SK-N-SH (cell line): ENCODE data around the gene DDX31. TPM values are rescaled to one million over a fixed set of nuclear protein-coding genes. Genes with fewer than 3 reads are reported as not detected.

Experiments
- CTCF ChIA-PET: fragments of 300-600, 350-600 bp; formaldehyde crosslinking; extraction: SDS; loops from one replicate; lab custom pipeline; 2021; lab: Yijun Ruan, JAX
- POLR2A ChIA-PET: fragments of 350-600 bp; sonication (Branson Sonifier 250); formaldehyde crosslinking; extraction: SDS; loops from one replicate; lab custom pipeline; 2020; ENCODE audit warnings: antibody characterized with exemption, inconsistent platforms; lab: Yijun Ruan, JAX
- DNase-seq: peaks from one replicate; pipeline ENCODE4 v3.0.0; 2012
- H2AFZ ChIP-seq: fragments of 200-600 bp; sonication (generic); 2 replicates; pipeline ENCODE4 v1.8.1; 2016; ENCODE audit warnings: antibody characterized with exemption, mild to moderate bottlenecking, low read depth
- H3F3A ChIP-seq: fragments of 200-600 bp; sonication (generic); replicated peaks from 2 replicates; pipeline ENCODE3; 2016; ENCODE audit warnings: antibody characterized with exemption, mild to moderate bottlenecking; ENCODE audit not compliant: insufficient read depth
- H3K27ac ChIP-seq, 2 experiments: fragments of 200-500 bp in 1 of 2; fragments of 200-600 bp in 1 of 2; sonication (Bioruptor generic) in 1 of 2; sonication (generic), shearing (Covaris generic) in 1 of 2; 2 replicates each; pipeline versions ENCODE4 v1.5.1 to v1.6.1; 2014 to 2016; ENCODE audit warnings: low read depth in 2 of 2, inconsistent platforms in 1 of 2, low read length in 1 of 2, mild to moderate bottlenecking in 1 of 2, mixed read lengths in 1 of 2
- H3K27me3 ChIP-seq: fragments of 200-600 bp; sonication (generic), shearing (Covaris generic); 2 replicates; pipeline ENCODE4 v1.6.1; 2016; ENCODE audit warnings: mixed run types; ENCODE audit not compliant: insufficient read depth
- H3K36me3 ChIP-seq, 2 experiments: fragments of 200-500 bp in 1 of 2; fragments of 200-600 bp in 1 of 2; sonication (Bioruptor generic) in 1 of 2; sonication (generic) in 1 of 2; replicated peaks in 1 of 2; 2 replicates each; pipeline versions ENCODE3 to v1.5.1; 2014 to 2016; ENCODE audit warnings: low read length in 1 of 2, mild to moderate bottlenecking in 1 of 2; ENCODE audit not compliant: insufficient read depth in 2 of 2, control insufficient read depth in 1 of 2
- H3K4me1 ChIP-seq, 2 experiments: fragments of 200-500 bp in 1 of 2; fragments of 200-600 bp in 1 of 2; sonication (Bioruptor generic) in 1 of 2; sonication (generic), shearing (Covaris generic) in 1 of 2; 2 replicates each; pipeline versions ENCODE4 v1.5.1 to v1.6.1; 2014 to 2016; ENCODE audit warnings: low read depth in 1 of 2, low read length in 1 of 2, mixed run types in 1 of 2; ENCODE audit not compliant: insufficient read depth in 2 of 2, control insufficient read depth in 1 of 2
- H3K4me2 ChIP-seq: fragments of 200-600 bp; sonication (generic), shearing (Covaris generic); 2 replicates; pipeline ENCODE4 v1.6.1; 2017; ENCODE audit warnings: mixed run types
- H3K4me3 ChIP-seq, 2 experiments: fragments of 200-500 bp in 1 of 2; fragments of 200-600 bp in 1 of 2; sonication (Bioruptor generic) in 1 of 2; sonication (generic), shearing (Covaris generic) in 1 of 2; 2 replicates each; pipeline versions ENCODE4 v1.5.1 to v1.8.1; 2014 to 2016; ENCODE audit warnings: low read depth in 2 of 2, inconsistent platforms in 1 of 2, low read length in 1 of 2, mild to moderate bottlenecking in 1 of 2, mixed read lengths in 1 of 2, moderate library complexity in 1 of 2
- H3K79me2 ChIP-seq: fragments of 200-600 bp; sonication (generic); 2 replicates; pipeline ENCODE4 v1.8.1; 2017; ENCODE audit warnings: mild to moderate bottlenecking; ENCODE audit not compliant: insufficient read depth
- H3K9ac ChIP-seq: fragments of 200-600 bp; sonication (generic); 2 replicates; pipeline ENCODE4 v1.6.1; 2017; ENCODE audit warnings: mixed run types
- H3K9me2 ChIP-seq: fragments of 200-600 bp; sonication (generic); 2 replicates; pipeline ENCODE4 v1.6.1; 2017; ENCODE audit warnings: mixed run types
- H3K9me3 ChIP-seq: fragments of 200-600 bp; sonication (generic); 2 replicates; pipeline ENCODE4 v1.6.1; 2017; ENCODE audit warnings: mixed run types, mild to moderate bottlenecking, moderate library complexity
- H4K20me1 ChIP-seq: fragments of 200-600 bp; sonication (generic); 2 replicates; pipeline ENCODE4 v1.6.1; 2017; ENCODE audit warnings: mild to moderate bottlenecking, mixed run types; ENCODE audit not compliant: insufficient read depth
- CHD2 ChIP-seq: fragments of 150-350 bp; IDR thresholded peaks from 2 replicates; pipeline ENCODE4 v1.6.1; 2018; ENCODE audit warnings: low read length; ENCODE audit not compliant: partially characterized antibody
- ELF1 ChIP-seq: IDR thresholded peaks from 2 replicates; pipeline ENCODE4 v1.4.0; 2012
- EP300 ChIP-seq, 2 experiments: IDR thresholded peaks; 2 replicates each; pipeline versions ENCODE4 v1.4.0 to v1.6.1; 2012; ENCODE audit warnings: borderline replicate concordance in 1 of 2, low read depth in 1 of 2, low read length in 1 of 2
- FOSL2 ChIP-seq: IDR thresholded peaks from 2 replicates; pipeline ENCODE4 v1.4.0; 2012; ENCODE audit warnings: low read depth, mild to moderate bottlenecking, moderate library complexity, borderline replicate concordance
- FOXM1 ChIP-seq: IDR thresholded peaks from 2 replicates; pipeline ENCODE4 v1.4.0; 2012; ENCODE audit warnings: low read depth, mild to moderate bottlenecking
- GATA2 ChIP-seq: sonication (generic); formaldehyde crosslinking; IDR thresholded peaks from 2 replicates; pipeline ENCODE4 v1.5.0; 2020; ENCODE audit warnings: mild to moderate bottlenecking, missing genetic modification reagents
- MAX ChIP-seq: IDR thresholded peaks from 2 replicates; pipeline ENCODE4 v1.4.0; 2012; ENCODE audit warnings: low read depth
- MEF2A ChIP-seq: IDR thresholded peaks from 2 replicates; pipeline ENCODE4 v1.4.0; 2012; ENCODE audit warnings: low read depth, borderline replicate concordance
- MXI1 ChIP-seq: IDR thresholded peaks from 2 replicates; pipeline ENCODE4 v1.6.1; 2012; ENCODE audit warnings: mild to moderate bottlenecking, low read depth, low read length, improper control_type of control experiment
- NFIC ChIP-seq: IDR thresholded peaks from 2 replicates; pipeline ENCODE4 v1.4.0; 2012; ENCODE audit warnings: borderline replicate concordance
- NRF1 ChIP-seq: IDR thresholded peaks from 2 replicates; pipeline ENCODE4 v1.6.1; 2012; ENCODE audit warnings: low read depth, mild to moderate bottlenecking, low read length
- POLR2AphosphoS5 ChIP-seq: IDR thresholded peaks from 2 replicates; pipeline ENCODE4 v1.6.1; 2012; ENCODE audit warnings: low read depth, low read length
- RCOR1 ChIP-seq: fragments of 150-350 bp; IDR thresholded peaks from 2 replicates; pipeline ENCODE4 v1.6.1; 2017; ENCODE audit warnings: antibody characterized with exemption, low read length
- REST ChIP-seq: IDR thresholded peaks from 2 replicates; pipeline ENCODE4 v1.6.1; 2012; ENCODE audit warnings: mild to moderate bottlenecking, low read depth, low read length, moderate library complexity
- RFX5 ChIP-seq: IDR thresholded peaks from 2 replicates; pipeline ENCODE4 v1.6.1; 2012; ENCODE audit warnings: mild to moderate bottlenecking, improper control_type of control experiment, low read length
- RXRA ChIP-seq: IDR thresholded peaks from 2 replicates; pipeline ENCODE4 v1.4.0; 2012; ENCODE audit warnings: low read depth, mild to moderate bottlenecking, borderline replicate concordance
- SIN3A ChIP-seq: IDR thresholded peaks from 2 replicates; pipeline ENCODE4 v1.6.1; 2012; ENCODE audit warnings: low read depth, mild to moderate bottlenecking, low read length, moderate library complexity, borderline replicate concordance
- USF1 ChIP-seq: IDR thresholded peaks from 2 replicates; pipeline ENCODE4 v1.4.0; 2012; ENCODE audit warnings: low read depth, borderline replicate concordance
- YY1 ChIP-seq: IDR thresholded peaks from 2 replicates; pipeline ENCODE4 v1.4.0; 2012; ENCODE audit warnings: low read depth, mild to moderate bottlenecking
- WGBS: methylation state at CpG from one replicate; pipeline ENCODE4 v1.1.6; 2017; ENCODE audit warnings: low lambda C conversion rate; 5-methylcytosine and 5-hydroxymethylcytosine counted together
- polyA plus RNA-seq, 3 experiments: library from polyadenylated mRNA; depleted of rRNA; stranded (reverse); fragments of >200 nt; gene quantifications; 2 replicates each; pipeline ENCODE4 v1.2.3, GENCODE V29; 2012
- TF ChIP-seq, protein P1 (sequence below): IDR thresholded peaks from 2 replicates; pipeline ENCODE4; 2012

Gene DDX31
- polyA plus RNA-seq, 1 of the 3 experiments (the other 2 are of a cell fraction): 13.9 TPM

DNA sequence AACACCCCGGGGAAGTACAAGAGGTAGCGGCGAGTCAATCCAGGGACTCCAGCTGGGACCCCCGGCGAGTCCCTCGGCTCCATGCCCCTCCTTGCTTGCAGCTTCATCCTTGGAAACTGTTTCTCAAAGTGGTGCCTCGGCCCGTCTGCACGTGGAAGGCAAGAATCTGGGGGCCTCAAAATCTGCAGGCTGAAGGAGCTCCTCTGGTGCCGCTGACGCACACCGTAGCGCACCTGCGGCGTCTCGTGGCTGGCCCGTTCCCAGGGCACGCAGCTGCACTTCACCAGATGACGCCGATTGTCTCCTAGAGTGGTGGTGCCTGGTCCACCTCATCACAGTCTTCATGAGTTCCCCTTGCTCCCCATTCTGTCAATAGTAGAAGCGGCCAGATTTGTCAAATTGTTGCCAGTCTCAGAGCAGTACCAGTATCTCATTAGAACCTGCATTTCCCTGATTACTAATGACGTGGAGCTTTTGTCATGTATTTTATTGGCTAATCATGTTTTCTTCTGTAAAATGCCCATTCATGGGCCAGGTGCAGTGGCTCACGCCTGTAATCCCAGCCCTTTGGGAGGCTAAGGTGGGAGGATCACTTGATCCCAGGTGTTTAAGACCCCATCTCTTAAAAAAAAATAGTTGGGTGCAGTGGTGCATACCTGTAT, 39.1 kb upstream of the DDX31 start:
- Histone ChIP-seq H3F3A (no peaks in the 10 kb centered on the region), H2AFZ (no peak overlapping the region), H3K36me3 (no peaks in the 10 kb centered on the region), H3K4me3 (no peak overlapping the region), H3K9me3 (no peaks in the 10 kb centered on the region), H3K27ac (no peak overlapping the region), H3K4me2 (no peak overlapping the region), H3K9ac (no peak overlapping the region), H4K20me1 (no peaks in the 10 kb centered on the region), H3K9me2 (no peaks in the 10 kb centered on the region), H3K4me1 (no peaks in the 10 kb centered on the region), H3K27me3 (peaks cover 5% of the 10 kb centered on the region; the same call in 1 of the 2 replicates), H3K79me2 (no peaks in the 10 kb centered on the region)
- POLR2A ChIA-PET: interaction anchor here (0.6 kb wide), 1 partner anchor 627 kb away, joined by 5 read pairs; the partner anchor contains the start of gene SURF6
- 53% methylated on average over 10 of the region's 23 CpGs for WGBS
- TF ChIP-seq MXI1 (no peak), RFX5 (no peak), RXRA (no peak), SIN3A (no peak), YY1 (no peak), GATA2 (CRISPR knock-in tag) (no peak), CHD2 (no peak), MAX (no peak), FOXM1 (no peak), EP300 (IDR thresholded peaks at IDR 0.05; ENCODE audit: borderline replicate concordance in 1 of 2, low read depth in 1 of 2, low read length in 1 of 2) (no peak), POLR2AphosphoS5 (no peak)
- TF ChIP-seq, protein P1, sequence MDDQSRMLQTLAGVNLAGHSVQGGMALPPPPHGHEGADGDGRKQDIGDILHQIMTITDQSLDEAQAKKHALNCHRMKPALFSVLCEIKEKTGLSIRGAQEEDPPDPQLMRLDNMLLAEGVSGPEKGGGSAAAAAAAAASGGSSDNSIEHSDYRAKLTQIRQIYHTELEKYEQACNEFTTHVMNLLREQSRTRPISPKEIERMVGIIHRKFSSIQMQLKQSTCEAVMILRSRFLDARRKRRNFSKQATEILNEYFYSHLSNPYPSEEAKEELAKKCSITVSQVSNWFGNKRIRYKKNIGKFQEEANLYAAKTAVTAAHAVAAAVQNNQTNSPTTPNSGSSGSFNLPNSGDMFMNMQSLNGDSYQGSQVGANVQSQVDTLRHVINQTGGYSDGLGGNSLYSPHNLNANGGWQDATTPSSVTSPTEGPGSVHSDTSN: no peak
- CTCF ChIA-PET: no interaction called here
- no peak for DNase-seq

DNA sequence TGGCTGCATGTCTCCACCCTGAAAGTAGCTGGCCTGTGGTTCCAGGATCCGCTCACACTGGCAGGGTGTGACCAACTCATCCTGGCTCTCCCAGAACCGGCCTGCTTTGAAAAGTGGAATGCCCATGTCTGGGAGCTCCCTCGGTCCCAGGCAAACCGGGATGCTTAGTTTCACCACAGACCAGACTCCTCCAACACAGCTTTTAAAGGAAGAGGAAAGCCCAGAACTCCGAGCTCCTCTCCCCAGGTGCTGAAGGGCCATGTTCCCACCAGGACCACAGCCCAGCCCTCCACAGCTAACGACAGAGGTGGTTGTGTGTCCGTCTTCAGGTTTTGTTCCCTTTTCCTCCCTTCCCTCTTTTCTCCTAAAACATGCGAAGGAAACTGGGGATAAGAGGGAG, 38.5 kb upstream of the DDX31 start:
- no peaks in the 10 kb centered on the region for H3K9me3 ChIP-seq
- H2AFZ ChIP-seq: no peak overlapping the region
- H3K4me1 ChIP-seq: no peaks in the 10 kb centered on the region
- no peaks in the 10 kb centered on the region for H3K79me2 ChIP-seq
- H3K27ac ChIP-seq: no peak overlapping the region
- WGBS: 74% methylated on average over 5 of the region's 8 CpGs
- H3K4me2 ChIP-seq: no peak overlapping the region
- no peaks in the 10 kb centered on the region for H3K36me3 ChIP-seq
- DNase-seq: no peak
- H3F3A ChIP-seq: no peaks in the 10 kb centered on the region
- no peak overlapping the region for H3K4me3 ChIP-seq
- CTCF ChIA-PET: no interaction called here
- POLR2A ChIA-PET: interaction anchor here (0.6 kb wide), 1 partner anchor 628 kb away, joined by 5 read pairs; the partner anchor contains the start of gene SURF6
- no peak overlapping the region for H3K9ac ChIP-seq
- peaks cover 5% of the 10 kb centered on the region; the same call in 1 of the 2 replicates for H3K27me3 ChIP-seq
- H4K20me1 ChIP-seq: no peaks in the 10 kb centered on the region
- H3K9me2 ChIP-seq: no peaks in the 10 kb centered on the region
- TF ChIP-seq NRF1 (no peak), RXRA (no peak), ELF1 (no peak), MAX (no peak), MEF2A (no peak), USF1 (no peak), YY1 (no peak), SIN3A (no peak), CHD2 (no peak), NFIC (no peak), FOSL2 (no peak), POLR2AphosphoS5 (no peak), RCOR1 (no peak), REST (no peak)
- TF ChIP-seq, protein P1: no peak
